ENCODE measurements around the gene SPIRE2. TPM values are rescaled to one million over a fixed set of nuclear protein-coding genes. Genes with fewer than 3 reads are reported as not detected.
"Not testable (repeated sequence)": the region's sequence is repeated elsewhere in the genome, so short reads cannot be mapped to it uniquely, and the experiment has no call there.

Gene SPIRE2
- polyA plus RNA-seq, 3 donors: 1.5 to 3.4 (median 2.2) TPM

- H3K27ac ChIP-seq (ENCODE audit: low read depth, low read length): no peak overlapping the region
- 87 to 90% (median 89%) methylated on average over 15 of the region's 15 CpGs for WGBS, 3 donors
Measured at GRCh38 chr16:89805136-89805905, 23.0 kb upstream of the SPIRE2 start.

GRCh38 chr16:89806589-89807193 lies 21.6 kb upstream of the SPIRE2 start:
- H3K27ac ChIP-seq (ENCODE audit: low read depth, low read length): not testable (repeated sequence)
- WGBS, 3 donors: 71 to 91% (median 84%) methylated on average over 15 of the region's 16 CpGs

GRCh38 chr16:89808475-89808874 lies 19.8 kb upstream of the SPIRE2 start:
- 67 to 90% (median 87%) methylated on average over 3 to 4 of the region's 4 CpGs for WGBS, 3 donors
- H3K27ac ChIP-seq (ENCODE audit: low read depth, low read length): peak overlapping the region; percentile 29

GRCh38 chr16:89811321-89811720 lies 17.0 kb upstream of the SPIRE2 start:
- no peak overlapping the region for H3K27ac ChIP-seq (ENCODE audit: low read depth, low read length)
- 85 to 95% (median 94%) methylated on average over 2 of the region's 2 CpGs for WGBS, 3 donors

- WGBS, 3 donors: 5 to 8% (median 6%) methylated on average over 50 to 64 of the region's 65 CpGs
- no peak overlapping the region for H3K27ac ChIP-seq (ENCODE audit: low read depth, low read length)
Measured at GRCh38 chr16:89815639-89816348, 12.5 kb upstream of the SPIRE2 start.

- H3K27ac ChIP-seq (ENCODE audit: low read depth, low read length): not testable (repeated sequence)
- WGBS, 3 donors: 73 to 80% (median 75%) methylated on average over 13 to 14 of the region's 14 CpGs
Measured at GRCh38 chr16:89818851-89819403, 9.3 kb upstream of the SPIRE2 start.

GRCh38 chr16:89819448-89819847 lies 8.8 kb upstream of the SPIRE2 start:
- 92 to 94% (median 94%) methylated on average over 8 of the region's 8 CpGs for WGBS, 3 donors
- not testable (repeated sequence) for H3K27ac ChIP-seq (ENCODE audit: low read depth, low read length)

GRCh38 chr16:89821438-89822187 lies 6.7 kb upstream of the SPIRE2 start:
- WGBS, 3 donors: 89 to 97% (median 95%) methylated on average over 23 of the region's 23 CpGs
- H3K27ac ChIP-seq (ENCODE audit: low read depth, low read length): no peak overlapping the region

GRCh38 chr16:89822188-89823086 lies 5.8 kb upstream of the SPIRE2 start:
- H3K27ac ChIP-seq (ENCODE audit: low read depth, low read length): no peak overlapping the region
- WGBS, 3 donors: 82 to 87% (median 83%) methylated on average over 19 of the region's 19 CpGs

- no peak overlapping the region for H3K27ac ChIP-seq (ENCODE audit: low read depth, low read length)
- 68 to 82% (median 78%) methylated on average over 8 of the region's 8 CpGs for WGBS, 3 donors
Measured at GRCh38 chr16:89823087-89823823, 5.0 kb upstream of the SPIRE2 start.

GRCh38 chr16:89823824-89824148 lies 4.5 kb upstream of the SPIRE2 start:
- WGBS, 3 donors: 75 to 85% (median 79%) methylated on average over 5 of the region's 5 CpGs
- H3K27ac ChIP-seq (ENCODE audit: low read depth, low read length): not testable (repeated sequence)

- no peak overlapping the region for H3K27ac ChIP-seq (ENCODE audit: low read depth, low read length)
- 79 to 86% (median 81%) methylated on average over 26 of the region's 26 CpGs for WGBS, 3 donors
Measured at GRCh38 chr16:89826531-89827382, 1.5 kb upstream of the SPIRE2 start.

- H3K27ac ChIP-seq (ENCODE audit: low read depth, low read length): no peak overlapping the region
- WGBS, 3 donors: 5 to 9% (median 6%) methylated on average over 38 to 43 of the region's 43 CpGs
Measured at GRCh38 chr16:89827383-89828198, 684 bp upstream of the SPIRE2 start.

GRCh38 chr16:89828870-89829629 lies 775 bp downstream of the SPIRE2 start:
- H3K27ac ChIP-seq (ENCODE audit: low read depth, low read length): no peak overlapping the region
- 20 to 24% (median 21%) methylated on average over 19 to 26 of the region's 26 CpGs for WGBS, 3 donors
